ENCODE data around the gene VIPR1. TPM values are rescaled to one million over a fixed set of nuclear protein-coding genes. Genes with fewer than 3 reads are reported as not detected.

VIPR1 gene
- total RNA-seq, 1 donor from 2014 or later: 6.1 TPM

GRCh38 chr3:42503957-42504333 lies 1.5 kb downstream of the VIPR1 start:
- peaks cover 18% of the 10 kb centered on the region for H3K4me1 Mint-ChIP-seq (ENCODE audit: low read depth)
- DNase-seq (ENCODE audit: low spot score): peak; percentile 35
- H3K27ac Mint-ChIP-seq (ENCODE audit: unreplicated experiment): no peak overlapping the region
- no peaks in the 10 kb centered on the region for H3K9me3 Mint-ChIP-seq (ENCODE audit: low read depth)
- H3K27me3 Mint-ChIP-seq (ENCODE audit: low read depth): peaks cover 38% of the 10 kb centered on the region
- no peaks in the 10 kb centered on the region for H3K36me3 Mint-ChIP-seq (ENCODE audit: low read depth)
- no peak for TF ChIP-seq CTCF (IDR thresholded peaks at IDR 0.05)
- H3K4me3 Mint-ChIP-seq (ENCODE audit: unreplicated experiment): no peak overlapping the region

GRCh38 chr3:42504334-42505127 lies 2.1 kb downstream of the VIPR1 start:
- no peaks in the 10 kb centered on the region for H3K9me3 Mint-ChIP-seq (ENCODE audit: low read depth)
- H3K27me3 Mint-ChIP-seq (ENCODE audit: low read depth): peaks cover 39% of the 10 kb centered on the region
- H3K4me1 Mint-ChIP-seq (ENCODE audit: low read depth): peaks cover 18% of the 10 kb centered on the region
- H3K4me3 Mint-ChIP-seq (ENCODE audit: unreplicated experiment): no peak overlapping the region
- no peak overlapping the region for H3K27ac Mint-ChIP-seq (ENCODE audit: unreplicated experiment)
- H3K36me3 Mint-ChIP-seq (ENCODE audit: low read depth): no peaks in the 10 kb centered on the region
- TF ChIP-seq CTCF (IDR thresholded peaks at IDR 0.05): no peak
- peak; percentile 65 for DNase-seq (ENCODE audit: low spot score)

DNA sequence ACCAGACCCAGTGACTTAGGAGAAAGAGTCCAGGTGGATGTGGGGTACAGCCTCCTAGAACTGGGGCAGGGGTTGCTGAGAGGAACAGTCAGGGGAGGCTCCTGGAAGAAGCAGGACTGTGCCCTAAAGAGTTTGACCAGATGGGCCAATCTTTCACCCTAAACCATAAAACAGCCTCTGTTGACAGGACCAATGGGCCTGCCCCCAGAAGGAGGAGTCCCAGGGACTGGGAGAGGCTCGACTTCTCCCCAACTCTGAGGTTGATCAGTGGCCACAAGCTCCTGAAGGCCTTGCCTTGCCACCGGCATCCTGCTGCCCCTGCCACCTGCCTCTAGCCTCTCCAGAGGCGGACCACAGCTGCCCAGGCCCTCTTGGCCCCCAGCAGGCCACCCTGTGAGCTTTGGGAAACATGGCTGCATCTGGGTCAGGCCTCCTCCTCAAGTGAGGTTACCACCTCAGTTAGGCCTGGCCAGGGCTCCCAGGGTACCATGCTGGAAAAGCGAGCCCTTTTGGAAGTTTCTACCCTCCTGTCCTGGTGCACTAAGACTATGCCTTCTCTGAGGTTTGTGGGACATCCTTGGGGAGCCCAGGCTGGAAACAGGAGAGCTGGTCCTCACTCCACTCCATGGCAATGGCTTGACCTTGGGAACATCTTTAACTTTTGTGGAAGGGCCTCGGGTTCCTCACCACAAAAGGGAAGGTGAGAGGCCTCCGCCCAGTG lies 2.8 kb downstream of the VIPR1 start:
- TF ChIP-seq CTCF (IDR thresholded peaks at IDR 0.05): no peak
- H3K4me1 Mint-ChIP-seq (ENCODE audit: low read depth): peaks cover 18% of the 10 kb centered on the region
- peaks cover 39% of the 10 kb centered on the region for H3K27me3 Mint-ChIP-seq (ENCODE audit: low read depth)
- peak; percentile 83 for DNase-seq (ENCODE audit: low spot score)
- no peak overlapping the region for H3K4me3 Mint-ChIP-seq (ENCODE audit: unreplicated experiment)
- no peak overlapping the region for H3K27ac Mint-ChIP-seq (ENCODE audit: unreplicated experiment)
- no peaks in the 10 kb centered on the region for H3K9me3 Mint-ChIP-seq (ENCODE audit: low read depth)
- H3K36me3 Mint-ChIP-seq (ENCODE audit: low read depth): no peaks in the 10 kb centered on the region

DNA sequence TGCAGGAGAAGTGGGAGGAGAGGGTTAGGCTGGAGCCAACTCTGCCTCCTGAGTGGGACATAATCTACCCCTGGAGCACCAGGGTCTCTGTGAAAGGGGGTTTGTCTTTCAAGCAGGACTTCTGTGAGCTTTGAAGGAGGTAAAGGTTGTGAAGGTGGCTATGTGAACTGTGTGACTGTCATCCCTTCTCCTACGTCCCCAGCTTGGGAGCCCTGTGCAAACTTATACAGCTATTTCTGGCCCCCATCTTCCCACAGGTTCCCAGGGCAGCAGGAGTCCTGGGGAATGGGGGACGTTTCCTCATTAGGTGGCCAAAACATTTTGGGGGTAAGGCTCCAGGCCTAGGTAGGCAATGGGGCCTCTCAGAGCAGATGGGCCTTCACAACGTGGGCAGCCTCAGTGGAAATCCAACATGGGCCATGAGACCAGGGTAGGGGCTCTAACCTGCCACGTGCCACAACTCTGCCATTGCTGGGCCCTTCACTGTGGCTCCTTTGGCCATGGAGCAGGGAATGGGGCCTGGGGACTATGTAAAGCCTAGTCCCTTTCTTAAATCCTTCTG lies 3.5 kb downstream of the VIPR1 start:
- Mint-ChIP-seq H3K36me3 (ENCODE audit: low read depth) (no peaks in the 10 kb centered on the region), H3K4me1 (ENCODE audit: low read depth) (peaks cover 18% of the 10 kb centered on the region), H3K4me3 (ENCODE audit: unreplicated experiment) (no peak overlapping the region), H3K9me3 (ENCODE audit: low read depth) (no peaks in the 10 kb centered on the region), H3K27me3 (ENCODE audit: low read depth) (peaks cover 33% of the 10 kb centered on the region), H3K27ac (ENCODE audit: unreplicated experiment) (no peak overlapping the region)
- TF ChIP-seq CTCF (IDR thresholded peaks at IDR 0.05): no peak
- peak; percentile 27 for DNase-seq (ENCODE audit: low spot score)

- Mint-ChIP-seq H3K4me1 (ENCODE audit: low read depth) (peaks cover 9% of the 10 kb centered on the region), H3K9me3 (ENCODE audit: low read depth) (no peaks in the 10 kb centered on the region), H3K4me3 (ENCODE audit: unreplicated experiment) (no peak overlapping the region), H3K27me3 (ENCODE audit: low read depth) (peaks cover 24% of the 10 kb centered on the region), H3K27ac (ENCODE audit: unreplicated experiment) (no peak overlapping the region), H3K36me3 (ENCODE audit: low read depth) (no peaks in the 10 kb centered on the region)
- peak; percentile 42 for DNase-seq (ENCODE audit: low spot score)
- no peak for TF ChIP-seq CTCF (IDR thresholded peaks at IDR 0.05)
These were observed 4.8 kb downstream of the VIPR1 start for GRCh38 chr3:42507252-42507651.

Measured in chondrocyte (in vitro differentiated cells).